Stimulated activated CD8-positive, alpha-beta memory T cell treated with anti-CD3 and anti-CD28 coated beads, Interleukin-7, amount 100 ng/mL, for 1 hour (primary cell): Measurements from ENCODE around the gene PRR14.
A peak's percentile ranks its signal among the peaks of the same experiment; 100 is the strongest.
"Not testable (repeated sequence)": the region's sequence is repeated elsewhere in the genome, so short reads cannot be mapped to it uniquely, and the experiment has no call there.

Source experiments
- DNase-seq, 2 donors: peaks; one replicate each; pipeline ENCODE4 v3.0.0-alpha.2; 2020; ENCODE audit warnings: low read depth in 2 of 2

The PRR14 gene

GRCh38 chr16:30692396-30693064 is 41.8 kb downstream of the PRR14 start:
- no peak for DNase-seq

- DNase-seq, result no peak
Measured at GRCh38 chr16:30694926-30695693, 44.4 kb downstream of the PRR14 start.

- not testable (repeated sequence) for DNase-seq
Measured at GRCh38 chr16:30696646-30697045, 45.9 kb downstream of the PRR14 start.

GRCh38 chr16:30697264-30698138 is 46.7 kb downstream of the PRR14 start:
- no peak for DNase-seq

GRCh38 chr16:30698139-30698815 is 47.5 kb downstream of the PRR14 start:
- DNase-seq, result peak; percentile 98 to 99

GRCh38 chr16:30698816-30699614 is 48.3 kb downstream of the PRR14 start, which contains the start of gene SRCAP:
SRCAP (plus strand) TSS chr16:30699171; CDS start chr16:30700825, 1,654 bp downstream.
- DNase-seq, result peak; percentile 56 to 61

- no peak for DNase-seq
Measured at GRCh38 chr16:30699615-30700099, 48.9 kb downstream of the PRR14 start.

GRCh38 chr16:30700491-30700890 is 49.7 kb downstream of the PRR14 start:
- DNase-seq, result no peak

- no peak for DNase-seq
Measured at GRCh38 chr16:30700971-30701370, 50.2 kb downstream of the PRR14 start.

- not testable (repeated sequence) for DNase-seq
Measured at GRCh38 chr16:30703071-30703470, 52.3 kb downstream of the PRR14 start.

GRCh38 chr16:30703971-30704370 is 53.2 kb downstream of the PRR14 start:
- DNase-seq, result no peak
